Erythroblast (primary cell): ENCODE results near the gene USP25.

Source experiments
- GATA1 ChIP-seq: IDR thresholded peaks from 2 replicates; pipeline ENCODE4 v1.6.1; 2011; ENCODE audit warnings: low read depth, mild to moderate bottlenecking, control low read depth, low read length, moderate library complexity
- POLR2A ChIP-seq: IDR thresholded peaks from 2 replicates; pipeline ENCODE4 v1.6.1; 2011; ENCODE audit warnings: mild to moderate bottlenecking, low read length

GRCh38 chr21:15853126-15853525, 123.3 kb downstream of the USP25 start:
- TF ChIP-seq POLR2A (no peak), GATA1 (no peak)
